GM23338 (cell line): ENCODE measurements around the gene TFEB. TPM values are rescaled to one million over a fixed set of nuclear protein-coding genes. Genes with fewer than 3 reads are reported as not detected.
"Not testable (repeated sequence)": the region's sequence is repeated elsewhere in the genome, so short reads cannot be mapped to it uniquely, and the experiment has no call there.

Source experiments
- ATAC-seq: fragments of 200-7000 bp; cut with Tn5 transposase; 3 replicates; pipeline ENCODE4 v1.9.1; 2020
- DNase-seq: peaks from one replicate; pipeline ENCODE4 v3.0.0-alpha.2; 2015; ENCODE audit warnings: low spot score
- H2AFZ ChIP-seq: fragments of 200-600 bp; sonication (generic); 2 replicates; pipeline ENCODE4 v1.8.0; 2016; ENCODE audit warnings: antibody characterized with exemption, mild to moderate bottlenecking, moderate library complexity
- H3F3A ChIP-seq: fragments of 200-600 bp; sonication (generic); replicated peaks from 2 replicates; pipeline ENCODE4 v1.8.0; 2017; ENCODE audit warnings: antibody characterized with exemption, mixed run types, low read depth
- H3K27ac ChIP-seq: fragments of 200-600 bp; sonication (generic); 2 replicates; pipeline ENCODE4 v1.6.1; 2016; ENCODE audit warnings: low read depth
- H3K27me3 ChIP-seq: fragments of 200-600 bp; sonication (generic); 2 replicates; pipeline ENCODE4 v1.8.0; 2016; ENCODE audit warnings: mild to moderate bottlenecking, mixed run types, moderate library complexity; ENCODE audit not compliant: insufficient read depth
- H3K36me3 ChIP-seq: fragments of 200-600 bp; sonication (generic); 2 replicates; pipeline ENCODE4 v1.8.0; 2016; ENCODE audit warnings: mild to moderate bottlenecking; ENCODE audit not compliant: insufficient read depth
- H3K4me1 ChIP-seq: fragments of 200-600 bp; sonication (generic); 2 replicates; pipeline ENCODE4 v1.8.0; 2016; ENCODE audit warnings: mild to moderate bottlenecking, moderate library complexity; ENCODE audit not compliant: insufficient read depth
- H3K4me2 ChIP-seq: fragments of 200-600 bp; sonication (generic); 2 replicates; pipeline ENCODE4 v1.7.1; 2017; ENCODE audit warnings: mixed run types
- H3K4me3 ChIP-seq: fragments of 200-600 bp; sonication (generic); 2 replicates; pipeline ENCODE4 v1.6.1; 2016; ENCODE audit warnings: mixed run types
- H3K79me2 ChIP-seq: fragments of 200-600 bp; sonication (generic); replicated peaks from 2 replicates; pipeline ENCODE4 v1.8.0; 2017; ENCODE audit warnings: mild to moderate bottlenecking; ENCODE audit not compliant: insufficient read depth
- H3K9me2 ChIP-seq: fragments of 200-600 bp; sonication (generic); 2 replicates; pipeline ENCODE4 v1.8.0; 2017; ENCODE audit not compliant: insufficient read depth
- H4K20me1 ChIP-seq: fragments of 200-600 bp; sonication (generic); replicated peaks from 2 replicates; pipeline ENCODE4 v1.8.0; 2017; ENCODE audit warnings: mild to moderate bottlenecking; ENCODE audit not compliant: insufficient read depth
- H3K27ac Mint-ChIP-seq: 2 replicates; pipeline ENCODE4 v1.8.0; 2020; ENCODE audit warnings: inconsistent platforms, mild to moderate bottlenecking, moderate library complexity, mixed read lengths
- H3K27me3 Mint-ChIP-seq: 3 replicates; pipeline ENCODE4 v1.8.0; 2022; ENCODE audit warnings: low read depth, mild to moderate bottlenecking, moderate library complexity, mixed read lengths, inconsistent platforms; ENCODE audit not compliant: insufficient read depth, poor library complexity
- H3K36me3 Mint-ChIP-seq: 3 replicates; pipeline ENCODE4 v1.8.0; 2021; ENCODE audit warnings: low read depth, mild to moderate bottlenecking, inconsistent platforms, moderate library complexity, mixed read lengths
- H3K4me1 Mint-ChIP-seq: 3 replicates; pipeline ENCODE4 v1.8.0; 2020; ENCODE audit warnings: mild to moderate bottlenecking, inconsistent platforms, mixed read lengths
- H3K4me3 Mint-ChIP-seq: 3 replicates; pipeline ENCODE4 v1.8.0; 2021; ENCODE audit warnings: moderate library complexity, mild to moderate bottlenecking, inconsistent platforms, mixed read lengths
- H3K9me3 Mint-ChIP-seq: 3 replicates; pipeline ENCODE4 v1.8.0; 2020; ENCODE audit warnings: moderate library complexity, mild to moderate bottlenecking, inconsistent platforms, mixed read lengths
- EZH2 ChIP-seq: fragments of 200-600 bp; sonication (generic); IDR thresholded peaks from one replicate; pipeline ENCODE4 v1.8.0; 2017; ENCODE audit warnings: antibody characterized with exemption, mild to moderate bottlenecking, low read depth; ENCODE audit not compliant: unreplicated experiment
- EZH2phosphoT487 ChIP-seq: fragments of 200-600 bp; sonication (generic); IDR thresholded peaks from one replicate; pipeline ENCODE4 v1.8.1; 2018; ENCODE audit warnings: antibody characterized with exemption; ENCODE audit not compliant: unreplicated experiment
- JUNB ChIP-seq: IDR thresholded peaks from one replicate; pipeline ENCODE4 v1.6.1; 2016; ENCODE audit warnings: antibody characterized with exemption; ENCODE audit not compliant: unreplicated experiment
- NANOG ChIP-seq: IDR thresholded peaks from 2 replicates; pipeline ENCODE4 v1.6.1; 2016; ENCODE audit warnings: antibody characterized with exemption, borderline replicate concordance
- ZNF331 ChIP-seq: fragments of 250-450 bp; sonication (Bioruptor Pico); IDR thresholded peaks from 2 replicates; pipeline ENCODE4 v1.5.0; 2020; ENCODE audit warnings: low read depth, mild to moderate bottlenecking, moderate library complexity
- polyA plus RNA-seq: library from polyadenylated mRNA; unstranded; fragments of >200 nt; fragmentation: Nextera tagmentation; extraction: Ambion mirVana; gene quantifications from 2 replicates; pipeline ENCODE4 v1.2.1, GENCODE V29; 2016
- total RNA-seq: library from RNA; depleted of rRNA; stranded (reverse); fragments of >200 nt; shearing (Covaris generic); gene quantifications from 2 replicates; pipeline ENCODE4 v1.2.3, GENCODE V29; 2014
- TF ChIP-seq, protein P1 (sequence below), 2 experiments: fragments of 200-600 bp in 1 of 2; sonication (generic) in 1 of 2; conservative IDR thresholded peaks; 2 replicates each; pipeline versions ENCODE4 v1.5.1 to v1.6.1; 2016 to 2017; ENCODE audit warnings: antibody characterized with exemption in 2 of 2, low read depth in 2 of 2, mild to moderate bottlenecking in 2 of 2, moderate library complexity in 1 of 2
- TF ChIP-seq, protein P2 (sequence below): fragments of 250-450 bp; sonication (Bioruptor Pico); IDR thresholded peaks from 2 replicates; pipeline ENCODE4 v1.5.0; 2020; ENCODE audit warnings: mild to moderate bottlenecking, moderate library complexity
- TF ChIP-seq, protein P3 (sequence below): IDR thresholded peaks from one replicate; pipeline ENCODE4 v1.6.1; 2018; ENCODE audit warnings: antibody characterized with exemption; ENCODE audit not compliant: unreplicated experiment
- TF ChIP-seq, protein P4 (sequence below): IDR thresholded peaks from 2 replicates; pipeline ENCODE4 v1.6.1; 2016; ENCODE audit warnings: antibody characterized with exemption

TFEB gene
- total and polyA plus RNA-seq, 2 experiments from 2014 or later, result 1.3 to 4.3 TPM

DNA sequence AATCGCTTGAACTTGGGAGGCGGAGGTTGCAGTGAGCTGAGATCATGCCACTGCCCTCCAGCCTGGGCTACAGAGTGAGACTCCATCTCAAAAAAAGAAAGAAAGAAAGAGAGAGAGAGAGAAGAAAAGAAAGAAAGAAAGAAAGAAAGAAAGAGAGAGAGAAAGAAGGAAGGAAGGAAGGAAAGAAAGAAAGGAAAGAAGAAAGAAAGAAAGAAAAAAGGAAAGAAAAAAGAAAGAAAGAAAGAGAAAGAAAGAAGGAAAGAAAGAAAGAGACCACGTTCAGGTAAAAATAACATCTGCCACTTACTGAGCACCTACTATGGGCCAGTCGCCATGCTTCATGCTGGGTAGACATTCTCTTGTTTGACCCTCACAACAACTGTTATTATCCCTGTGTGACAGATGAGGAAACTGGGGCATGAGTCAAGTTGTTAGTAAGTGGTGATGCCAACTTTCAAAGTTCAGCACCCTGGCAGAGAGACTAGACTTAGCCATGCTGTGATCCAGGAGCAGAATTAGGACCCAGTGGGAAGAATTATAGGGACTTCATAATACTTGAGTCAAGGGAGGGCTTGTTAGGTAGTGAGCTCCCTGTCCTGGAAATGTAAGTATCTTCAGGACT, 30.7 kb upstream of the TFEB start:
- H3K9me2 ChIP-seq, H3K4me3 Mint-ChIP-seq, H3K4me1 ChIP-seq, H3K27ac ChIP-seq, H3K36me3 Mint-ChIP-seq, DNase-seq, H3K36me3 ChIP-seq, H3K27me3 ChIP-seq, H3K27ac Mint-ChIP-seq, H3K4me2 ChIP-seq, H3K27me3 Mint-ChIP-seq, H3F3A ChIP-seq, H3K4me1 Mint-ChIP-seq, ATAC-seq, H3K79me2 ChIP-seq, H3K9me3 Mint-ChIP-seq, H2AFZ ChIP-seq, H3K4me3 ChIP-seq, H4K20me1 ChIP-seq: not testable (repeated sequence)

DNA sequence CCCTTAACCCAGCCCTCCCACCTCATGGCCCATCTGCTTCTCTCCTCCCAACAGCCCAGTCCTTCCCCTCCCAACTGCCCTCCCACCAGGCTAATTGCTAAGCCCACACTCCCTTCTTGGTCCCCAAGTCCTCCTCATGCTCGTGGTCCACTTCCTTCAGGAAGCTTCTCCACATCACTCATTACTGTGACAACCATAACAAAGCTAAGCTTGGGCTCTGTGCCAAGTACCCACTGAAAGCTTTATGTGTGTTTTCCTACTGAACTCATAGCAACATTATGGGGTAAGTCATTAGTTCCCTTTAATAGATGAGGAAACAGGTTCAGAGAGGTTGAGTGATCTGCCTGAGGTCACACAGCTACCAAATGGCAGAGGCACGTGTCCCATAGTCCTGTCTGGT, 28.1 kb upstream of the TFEB start:
- no peak overlapping the region for H3K4me3 Mint-ChIP-seq
- Histone ChIP-seq H3K27ac (no peak overlapping the region), H3K4me1 (no peaks in the 10 kb centered on the region), H2AFZ (no peak overlapping the region), H3K36me3 (no peaks in the 10 kb centered on the region), H3K9me2 (no peaks in the 10 kb centered on the region), H3K27me3 (no peaks in the 10 kb centered on the region), H3K4me3 (no peak overlapping the region), H4K20me1 (no peaks in the 10 kb centered on the region), H3F3A (no peaks in the 10 kb centered on the region), H3K4me2 (no peak overlapping the region), H3K79me2 (no peaks in the 10 kb centered on the region)
- H3K27ac Mint-ChIP-seq, result no peak overlapping the region
- no peaks in the 10 kb centered on the region for H3K36me3 Mint-ChIP-seq
- peaks cover 11% of the 10 kb centered on the region for H3K4me1 Mint-ChIP-seq
- DNase-seq (no peak), ATAC-seq (no peak)
- H3K9me3 Mint-ChIP-seq, result no peaks in the 10 kb centered on the region
- H3K27me3 Mint-ChIP-seq, result peaks cover 15% of the 10 kb centered on the region
- TF ChIP-seq, protein P1, sequence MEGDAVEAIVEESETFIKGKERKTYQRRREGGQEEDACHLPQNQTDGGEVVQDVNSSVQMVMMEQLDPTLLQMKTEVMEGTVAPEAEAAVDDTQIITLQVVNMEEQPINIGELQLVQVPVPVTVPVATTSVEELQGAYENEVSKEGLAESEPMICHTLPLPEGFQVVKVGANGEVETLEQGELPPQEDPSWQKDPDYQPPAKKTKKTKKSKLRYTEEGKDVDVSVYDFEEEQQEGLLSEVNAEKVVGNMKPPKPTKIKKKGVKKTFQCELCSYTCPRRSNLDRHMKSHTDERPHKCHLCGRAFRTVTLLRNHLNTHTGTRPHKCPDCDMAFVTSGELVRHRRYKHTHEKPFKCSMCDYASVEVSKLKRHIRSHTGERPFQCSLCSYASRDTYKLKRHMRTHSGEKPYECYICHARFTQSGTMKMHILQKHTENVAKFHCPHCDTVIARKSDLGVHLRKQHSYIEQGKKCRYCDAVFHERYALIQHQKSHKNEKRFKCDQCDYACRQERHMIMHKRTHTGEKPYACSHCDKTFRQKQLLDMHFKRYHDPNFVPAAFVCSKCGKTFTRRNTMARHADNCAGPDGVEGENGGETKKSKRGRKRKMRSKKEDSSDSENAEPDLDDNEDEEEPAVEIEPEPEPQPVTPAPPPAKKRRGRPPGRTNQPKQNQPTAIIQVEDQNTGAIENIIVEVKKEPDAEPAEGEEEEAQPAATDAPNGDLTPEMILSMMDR (conservative IDR thresholded peaks at IDR 0.05; ENCODE audit: low read depth in 2 of 2), result no peak
- TF ChIP-seq, protein P2, sequence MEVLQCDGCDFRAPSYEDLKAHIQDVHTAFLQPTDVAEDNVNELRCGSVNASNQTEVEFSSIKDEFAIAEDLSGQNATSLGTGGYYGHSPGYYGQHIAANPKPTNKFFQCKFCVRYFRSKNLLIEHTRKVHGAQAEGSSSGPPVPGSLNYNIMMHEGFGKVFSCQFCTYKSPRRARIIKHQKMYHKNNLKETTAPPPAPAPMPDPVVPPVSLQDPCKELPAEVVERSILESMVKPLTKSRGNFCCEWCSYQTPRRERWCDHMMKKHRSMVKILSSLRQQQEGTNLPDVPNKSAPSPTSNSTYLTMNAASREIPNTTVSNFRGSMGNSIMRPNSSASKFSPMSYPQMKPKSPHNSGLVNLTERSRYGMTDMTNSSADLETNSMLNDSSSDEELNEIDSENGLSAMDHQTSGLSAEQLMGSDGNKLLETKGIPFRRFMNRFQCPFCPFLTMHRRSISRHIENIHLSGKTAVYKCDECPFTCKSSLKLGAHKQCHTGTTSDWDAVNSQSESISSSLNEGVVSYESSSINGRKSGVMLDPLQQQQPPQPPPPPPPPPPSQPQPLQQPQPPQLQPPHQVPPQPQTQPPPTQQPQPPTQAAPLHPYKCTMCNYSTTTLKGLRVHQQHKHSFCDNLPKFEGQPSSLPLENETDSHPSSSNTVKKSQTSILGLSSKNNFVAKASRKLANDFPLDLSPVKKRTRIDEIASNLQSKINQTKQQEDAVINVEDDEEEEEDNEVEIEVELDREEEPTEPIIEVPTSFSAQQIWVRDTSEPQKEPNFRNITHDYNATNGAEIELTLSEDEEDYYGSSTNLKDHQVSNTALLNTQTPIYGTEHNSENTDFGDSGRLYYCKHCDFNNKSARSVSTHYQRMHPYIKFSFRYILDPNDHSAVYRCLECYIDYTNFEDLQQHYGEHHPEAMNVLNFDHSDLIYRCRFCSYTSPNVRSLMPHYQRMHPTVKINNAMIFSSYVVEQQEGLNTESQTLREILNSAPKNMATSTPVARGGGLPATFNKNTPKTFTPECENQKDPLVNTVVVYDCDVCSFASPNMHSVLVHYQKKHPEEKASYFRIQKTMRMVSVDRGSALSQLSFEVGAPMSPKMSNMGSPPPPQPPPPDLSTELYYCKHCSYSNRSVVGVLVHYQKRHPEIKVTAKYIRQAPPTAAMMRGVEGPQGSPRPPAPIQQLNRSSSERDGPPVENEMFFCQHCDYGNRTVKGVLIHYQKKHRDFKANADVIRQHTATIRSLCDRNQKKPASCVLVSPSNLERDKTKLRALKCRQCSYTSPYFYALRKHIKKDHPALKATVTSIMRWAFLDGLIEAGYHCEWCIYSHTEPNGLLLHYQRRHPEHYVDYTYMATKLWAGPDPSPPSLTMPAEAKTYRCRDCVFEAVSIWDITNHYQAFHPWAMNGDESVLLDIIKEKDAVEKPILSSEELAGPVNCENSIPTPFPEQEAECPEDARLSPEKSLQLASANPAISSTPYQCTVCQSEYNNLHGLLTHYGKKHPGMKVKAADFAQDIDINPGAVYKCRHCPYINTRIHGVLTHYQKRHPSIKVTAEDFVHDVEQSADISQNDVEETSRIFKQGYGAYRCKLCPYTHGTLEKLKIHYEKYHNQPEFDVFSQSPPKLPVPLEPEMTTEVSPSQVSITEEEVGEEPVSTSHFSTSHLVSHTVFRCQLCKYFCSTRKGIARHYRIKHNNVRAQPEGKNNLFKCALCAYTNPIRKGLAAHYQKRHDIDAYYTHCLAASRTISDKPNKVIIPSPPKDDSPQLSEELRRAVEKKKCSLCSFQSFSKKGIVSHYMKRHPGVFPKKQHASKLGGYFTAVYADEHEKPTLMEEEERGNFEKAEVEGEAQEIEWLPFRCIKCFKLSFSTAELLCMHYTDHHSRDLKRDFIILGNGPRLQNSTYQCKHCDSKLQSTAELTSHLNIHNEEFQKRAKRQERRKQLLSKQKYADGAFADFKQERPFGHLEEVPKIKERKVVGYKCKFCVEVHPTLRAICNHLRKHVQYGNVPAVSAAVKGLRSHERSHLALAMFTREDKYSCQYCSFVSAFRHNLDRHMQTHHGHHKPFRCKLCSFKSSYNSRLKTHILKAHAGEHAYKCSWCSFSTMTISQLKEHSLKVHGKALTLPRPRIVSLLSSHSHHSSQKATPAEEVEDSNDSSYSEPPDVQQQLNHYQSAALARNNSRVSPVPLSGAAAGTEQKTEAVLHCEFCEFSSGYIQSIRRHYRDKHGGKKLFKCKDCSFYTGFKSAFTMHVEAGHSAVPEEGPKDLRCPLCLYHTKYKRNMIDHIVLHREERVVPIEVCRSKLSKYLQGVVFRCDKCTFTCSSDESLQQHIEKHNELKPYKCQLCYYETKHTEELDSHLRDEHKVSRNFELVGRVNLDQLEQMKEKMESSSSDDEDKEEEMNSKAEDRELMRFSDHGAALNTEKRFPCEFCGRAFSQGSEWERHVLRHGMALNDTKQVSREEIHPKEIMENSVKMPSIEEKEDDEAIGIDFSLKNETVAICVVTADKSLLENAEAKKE (CRISPR knock-in tag), result no peak
- TF ChIP-seq, protein P3, sequence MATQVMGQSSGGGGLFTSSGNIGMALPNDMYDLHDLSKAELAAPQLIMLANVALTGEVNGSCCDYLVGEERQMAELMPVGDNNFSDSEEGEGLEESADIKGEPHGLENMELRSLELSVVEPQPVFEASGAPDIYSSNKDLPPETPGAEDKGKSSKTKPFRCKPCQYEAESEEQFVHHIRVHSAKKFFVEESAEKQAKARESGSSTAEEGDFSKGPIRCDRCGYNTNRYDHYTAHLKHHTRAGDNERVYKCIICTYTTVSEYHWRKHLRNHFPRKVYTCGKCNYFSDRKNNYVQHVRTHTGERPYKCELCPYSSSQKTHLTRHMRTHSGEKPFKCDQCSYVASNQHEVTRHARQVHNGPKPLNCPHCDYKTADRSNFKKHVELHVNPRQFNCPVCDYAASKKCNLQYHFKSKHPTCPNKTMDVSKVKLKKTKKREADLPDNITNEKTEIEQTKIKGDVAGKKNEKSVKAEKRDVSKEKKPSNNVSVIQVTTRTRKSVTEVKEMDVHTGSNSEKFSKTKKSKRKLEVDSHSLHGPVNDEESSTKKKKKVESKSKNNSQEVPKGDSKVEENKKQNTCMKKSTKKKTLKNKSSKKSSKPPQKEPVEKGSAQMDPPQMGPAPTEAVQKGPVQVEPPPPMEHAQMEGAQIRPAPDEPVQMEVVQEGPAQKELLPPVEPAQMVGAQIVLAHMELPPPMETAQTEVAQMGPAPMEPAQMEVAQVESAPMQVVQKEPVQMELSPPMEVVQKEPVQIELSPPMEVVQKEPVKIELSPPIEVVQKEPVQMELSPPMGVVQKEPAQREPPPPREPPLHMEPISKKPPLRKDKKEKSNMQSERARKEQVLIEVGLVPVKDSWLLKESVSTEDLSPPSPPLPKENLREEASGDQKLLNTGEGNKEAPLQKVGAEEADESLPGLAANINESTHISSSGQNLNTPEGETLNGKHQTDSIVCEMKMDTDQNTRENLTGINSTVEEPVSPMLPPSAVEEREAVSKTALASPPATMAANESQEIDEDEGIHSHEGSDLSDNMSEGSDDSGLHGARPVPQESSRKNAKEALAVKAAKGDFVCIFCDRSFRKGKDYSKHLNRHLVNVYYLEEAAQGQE, result no peak
- TF ChIP-seq EZH2 (no peak), NANOG (no peak), ZNF331 (CRISPR knock-in tag) (no peak), EZH2phosphoT487 (no peak), JUNB (no peak)
- TF ChIP-seq, protein P4, sequence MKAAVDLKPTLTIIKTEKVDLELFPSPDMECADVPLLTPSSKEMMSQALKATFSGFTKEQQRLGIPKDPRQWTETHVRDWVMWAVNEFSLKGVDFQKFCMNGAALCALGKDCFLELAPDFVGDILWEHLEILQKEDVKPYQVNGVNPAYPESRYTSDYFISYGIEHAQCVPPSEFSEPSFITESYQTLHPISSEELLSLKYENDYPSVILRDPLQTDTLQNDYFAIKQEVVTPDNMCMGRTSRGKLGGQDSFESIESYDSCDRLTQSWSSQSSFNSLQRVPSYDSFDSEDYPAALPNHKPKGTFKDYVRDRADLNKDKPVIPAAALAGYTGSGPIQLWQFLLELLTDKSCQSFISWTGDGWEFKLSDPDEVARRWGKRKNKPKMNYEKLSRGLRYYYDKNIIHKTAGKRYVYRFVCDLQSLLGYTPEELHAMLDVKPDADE, result no peak
